ENCODE measurements around the gene CHM.

CHM gene

GRCh38 chrX:85903692-85904471 is 143.5 kb downstream of the CHM start:
- DNase-seq: no peak

GRCh38 chrX:85897362-85898126 is 149.8 kb downstream of the CHM start:
- no peak for DNase-seq

GRCh38 chrX:85882601-85883000 is 164.8 kb downstream of the CHM start:
- DNase-seq: no peak

GRCh38 chrX:85870585-85870984 is 176.8 kb downstream of the CHM start:
- DNase-seq: no peak

- no peak for DNase-seq
Observed at GRCh38 chrX:85865324-85865723, 182.0 kb downstream of the CHM start.

GRCh38 chrX:85859426-85859825 is 187.9 kb downstream of the CHM start:
- DNase-seq: no peak

GRCh38 chrX:85851418-85851817 is 195.9 kb downstream of the CHM start:
- DNase-seq: no peak

- DNase-seq: no peak
Observed at GRCh38 chrX:85836868-85837267, 210.5 kb downstream of the CHM start.

- DNase-seq: no peak
Observed at GRCh38 chrX:85828771-85829170, 218.6 kb downstream of the CHM start.

- DNase-seq: no peak
Observed at GRCh38 chrX:85815203-85815751, 232.1 kb downstream of the CHM start.
